OCI-LY1 (cell line): ENCODE measurements around the gene SPECC1L.
A peak's percentile ranks its signal among the peaks of the same experiment; 100 is the strongest.

ENCODE experiments used
- H2AFZ ChIP-seq: fragments of 200-600 bp; sonication (generic), shearing (Covaris generic); 2 replicates; pipeline ENCODE4 v1.6.0; 2014; ENCODE audit warnings: antibody characterized with exemption, mild to moderate bottlenecking, low read length
- H3F3A ChIP-seq: fragments of 200-600 bp; sonication (generic), shearing (Covaris generic); 2 replicates; pipeline ENCODE4 v1.6.0; 2014; ENCODE audit warnings: mild to moderate bottlenecking, antibody characterized with exemption, low read length, moderate library complexity; ENCODE audit not compliant: insufficient read depth
- H3K27ac ChIP-seq: fragments of 200-600 bp; sonication (generic); 2 replicates; pipeline ENCODE4 v1.5.1; 2014; ENCODE audit warnings: low read length, mixed run types, mild to moderate bottlenecking, low read depth; ENCODE audit not compliant: poor library complexity, severe bottlenecking
- H3K27me3 ChIP-seq: fragments of 200-600 bp; sonication (generic); 2 replicates; pipeline ENCODE4 v1.6.0; 2014; ENCODE audit warnings: antibody characterized with exemption, mild to moderate bottlenecking, low read length, moderate library complexity; ENCODE audit not compliant: insufficient read depth
- H3K36me3 ChIP-seq: fragments of 200-600 bp; sonication (generic); 2 replicates; pipeline ENCODE4 v1.6.1; 2014; ENCODE audit warnings: mild to moderate bottlenecking, antibody characterized with exemption, low read length, moderate library complexity, mixed read lengths; ENCODE audit not compliant: insufficient read depth
- H3K4me1 ChIP-seq: fragments of 200-600 bp; sonication (generic); 2 replicates; pipeline ENCODE4 v1.5.1; 2014; ENCODE audit warnings: mild to moderate bottlenecking, low read length, moderate library complexity; ENCODE audit not compliant: insufficient read depth, severe bottlenecking
- H3K4me2 ChIP-seq: fragments of 200-600 bp; sonication (generic), shearing (Covaris generic); 2 replicates; pipeline ENCODE4 v1.6.1; 2014; ENCODE audit warnings: low read length
- H3K4me3 ChIP-seq: fragments of 200-600 bp; sonication (generic); 2 replicates; pipeline ENCODE4 v1.5.1; 2014; ENCODE audit warnings: low read length, low read depth, mild to moderate bottlenecking, mixed read lengths; ENCODE audit not compliant: poor library complexity, severe bottlenecking
- H3K79me2 ChIP-seq: fragments of 200-600 bp; shearing (Covaris generic); 2 replicates; pipeline ENCODE4 v1.6.1; 2016; ENCODE audit warnings: mixed run types, low read length, mixed read lengths; ENCODE audit not compliant: insufficient read depth
- H3K9ac ChIP-seq: fragments of 200-600 bp; sonication (generic), shearing (Covaris generic); 2 replicates; pipeline ENCODE4 v1.6.1; 2014; ENCODE audit warnings: mild to moderate bottlenecking, low read length, mixed read lengths
- H3K9me2 ChIP-seq: fragments of 200-600 bp; sonication (generic), shearing (Covaris generic); 2 replicates; pipeline ENCODE4 v1.6.1; 2014; ENCODE audit warnings: low read depth, mild to moderate bottlenecking, low read length, mixed read lengths
- H3K9me3 ChIP-seq: fragments of 200-600 bp; shearing (Covaris generic); 2 replicates; pipeline ENCODE4 v1.6.1; 2014; ENCODE audit warnings: low read length, mixed read lengths
- H4K20me1 ChIP-seq: fragments of 200-600 bp; sonication (generic), shearing (Covaris generic); 2 replicates; pipeline ENCODE4 v1.6.0; 2016; ENCODE audit warnings: mild to moderate bottlenecking, low read length; ENCODE audit not compliant: insufficient read depth
- CTCF ChIP-seq: fragments of 200-600 bp; sonication (generic), shearing (Covaris generic); IDR thresholded peaks from 2 replicates; pipeline ENCODE4 v1.5.1; 2017; ENCODE audit warnings: mild to moderate bottlenecking, antibody characterized with exemption, low read length, moderate library complexity, mixed read lengths
- EZH2 ChIP-seq: fragments of 200-600 bp; sonication (generic), shearing (Covaris generic); IDR thresholded peaks from 2 replicates; pipeline ENCODE4 v1.8.0; 2017; ENCODE audit warnings: borderline replicate concordance, mixed run types, mild to moderate bottlenecking, antibody characterized with exemption, low read length, moderate library complexity, mixed read lengths

SPECC1L gene

GRCh38 chr22:24424901-24425775, 154.5 kb downstream of the SPECC1L start:
- Histone ChIP-seq H4K20me1 (no peaks in the 10 kb centered on the region), H2AFZ (no peak overlapping the region), H3K4me3 (peak overlapping the region; percentile 69), H3K27me3 (no peaks in the 10 kb centered on the region), H3K4me2 (peak overlapping the region; percentile 70), H3F3A (no peaks in the 10 kb centered on the region), H3K27ac (peak overlapping the region; percentile 99), H3K9me3 (no peaks in the 10 kb centered on the region), H3K36me3 (no peaks in the 10 kb centered on the region), H3K9ac (peak overlapping the region; percentile 68), H3K79me2 (no peaks in the 10 kb centered on the region), H3K9me2 (no peaks in the 10 kb centered on the region), H3K4me1 (peaks cover 64% of the 10 kb centered on the region)
- no peak for TF ChIP-seq CTCF
- no peak for TF ChIP-seq EZH2

DNA sequence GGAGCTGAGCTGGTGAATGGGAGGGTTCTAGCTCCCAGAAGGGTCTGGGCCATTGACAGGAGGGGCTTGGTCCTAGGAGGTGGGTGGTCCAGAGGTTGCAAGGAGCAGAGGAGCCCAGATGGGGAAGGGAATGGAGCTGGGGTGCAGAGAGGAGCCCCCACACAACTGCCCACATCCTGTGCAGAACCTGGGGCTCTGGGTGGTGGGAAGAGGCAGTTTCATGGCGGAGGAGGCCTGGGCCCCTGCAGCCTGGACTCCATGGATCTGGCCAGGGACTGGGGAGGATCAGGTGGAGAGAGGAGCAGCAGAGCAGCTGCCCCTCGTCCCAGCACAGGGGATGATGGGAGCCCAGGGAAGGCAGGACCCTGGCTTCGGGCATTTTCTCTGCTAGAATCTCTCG, 155.8 kb downstream of the SPECC1L start:
- H3K27ac ChIP-seq = peak overlapping the region; percentile 99

DNA sequence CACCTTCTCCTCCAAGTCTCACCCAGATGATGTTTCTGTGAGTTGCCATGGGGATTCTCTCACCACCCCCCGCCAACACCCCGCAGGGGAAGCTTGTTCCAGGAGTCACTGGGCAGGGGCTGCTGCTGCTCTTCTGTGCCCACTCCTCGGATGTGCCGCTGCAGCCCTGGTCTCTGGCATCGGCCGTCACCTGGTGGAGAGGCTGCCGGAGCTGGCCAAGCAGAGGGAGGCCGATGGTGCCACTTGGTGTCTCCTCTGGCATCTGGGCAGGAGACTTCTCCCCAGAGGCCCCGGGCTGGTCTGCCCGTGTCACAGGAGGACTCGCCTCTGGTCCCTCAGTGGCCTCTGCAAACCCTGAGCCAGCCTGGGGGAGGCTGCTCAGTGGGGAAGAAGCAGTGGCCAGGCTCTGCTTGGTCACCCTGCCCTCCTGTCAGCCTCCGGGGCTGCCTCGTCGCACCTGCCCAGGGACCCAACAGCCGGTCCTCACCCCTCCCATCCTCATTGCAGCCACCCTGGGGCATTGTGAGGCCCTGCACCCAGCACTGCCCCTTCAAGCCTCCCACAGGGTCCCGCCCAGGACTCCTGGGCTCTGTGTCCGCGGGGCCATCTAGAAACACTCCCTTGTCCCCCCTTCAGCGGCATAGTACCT, 156.3 kb downstream of the SPECC1L start:
- H2AFZ ChIP-seq = no peak overlapping the region
- no peaks in the 10 kb centered on the region for H3K9me3 ChIP-seq
- H3K9me2 ChIP-seq = no peaks in the 10 kb centered on the region
- H4K20me1 ChIP-seq = no peaks in the 10 kb centered on the region
- H3F3A ChIP-seq = no peaks in the 10 kb centered on the region
- peaks cover 82% of the 10 kb centered on the region for H3K4me1 ChIP-seq
- peak overlapping the region; percentile 99 for H3K27ac ChIP-seq
- peak overlapping the region; percentile 68 for H3K9ac ChIP-seq
- H3K36me3 ChIP-seq = no peaks in the 10 kb centered on the region
- H3K79me2 ChIP-seq = no peaks in the 10 kb centered on the region
- TF ChIP-seq EZH2 (no peak), CTCF (no peak)
- peak overlapping the region; percentile 70 for H3K4me2 ChIP-seq
- H3K27me3 ChIP-seq = no peaks in the 10 kb centered on the region
- peak overlapping the region; percentile 69 for H3K4me3 ChIP-seq

More for the DNA sequence above, 155.8 kb downstream of the SPECC1L start:
- H3F3A ChIP-seq = no peaks in the 10 kb centered on the region
- H3K4me1 ChIP-seq = peaks cover 77% of the 10 kb centered on the region
- peak overlapping the region; percentile 69 for H3K4me3 ChIP-seq
- no peak overlapping the region for H2AFZ ChIP-seq
- no peak for TF ChIP-seq CTCF
- no peak for TF ChIP-seq EZH2
- no peaks in the 10 kb centered on the region for H4K20me1 ChIP-seq
- peak overlapping the region; percentile 68 for H3K9ac ChIP-seq
- H3K9me3 ChIP-seq = no peaks in the 10 kb centered on the region
- H3K4me2 ChIP-seq = peak overlapping the region; percentile 70
- no peaks in the 10 kb centered on the region for H3K79me2 ChIP-seq
- H3K27me3 ChIP-seq = no peaks in the 10 kb centered on the region
- H3K9me2 ChIP-seq = no peaks in the 10 kb centered on the region
- H3K36me3 ChIP-seq = no peaks in the 10 kb centered on the region
